Nephron progenitor cell (in vitro differentiated cells): ENCODE results near the gene TMEM184A.

Experiments
- DNase-seq: peaks from one replicate; pipeline ENCODE4 v3.0.0; 2021
- H3K27ac Mint-ChIP-seq: 2 replicates; pipeline ENCODE4 v1.8.0; 2021; ENCODE audit warnings: mild to moderate bottlenecking, moderate library complexity, mixed read lengths
- H3K27me3 Mint-ChIP-seq: 2 replicates; pipeline ENCODE4 v1.8.0; 2021; ENCODE audit warnings: mild to moderate bottlenecking, low read depth, mixed read lengths; ENCODE audit not compliant: poor library complexity
- H3K36me3 Mint-ChIP-seq: 2 replicates; pipeline ENCODE4 v1.8.0; 2021; ENCODE audit warnings: low read depth, mixed read lengths
- H3K4me1 Mint-ChIP-seq: 2 replicates; pipeline ENCODE4 v1.8.0; 2021; ENCODE audit warnings: mixed read lengths
- H3K4me3 Mint-ChIP-seq: 2 replicates; pipeline ENCODE4 v1.8.0; 2021; ENCODE audit warnings: mild to moderate bottlenecking, moderate library complexity, mixed read lengths
- H3K9me3 Mint-ChIP-seq: 2 replicates; pipeline ENCODE4 v1.8.0; 2021; ENCODE audit warnings: mild to moderate bottlenecking, moderate library complexity, mixed read lengths
- TF ChIP-seq, protein P1 (sequence below): fragments of 200-600 bp; sonication (generic); IDR thresholded peaks from 2 replicates; pipeline ENCODE4 v1.5.0; 2021; ENCODE audit warnings: antibody characterized with exemption

TMEM184A gene

DNA sequence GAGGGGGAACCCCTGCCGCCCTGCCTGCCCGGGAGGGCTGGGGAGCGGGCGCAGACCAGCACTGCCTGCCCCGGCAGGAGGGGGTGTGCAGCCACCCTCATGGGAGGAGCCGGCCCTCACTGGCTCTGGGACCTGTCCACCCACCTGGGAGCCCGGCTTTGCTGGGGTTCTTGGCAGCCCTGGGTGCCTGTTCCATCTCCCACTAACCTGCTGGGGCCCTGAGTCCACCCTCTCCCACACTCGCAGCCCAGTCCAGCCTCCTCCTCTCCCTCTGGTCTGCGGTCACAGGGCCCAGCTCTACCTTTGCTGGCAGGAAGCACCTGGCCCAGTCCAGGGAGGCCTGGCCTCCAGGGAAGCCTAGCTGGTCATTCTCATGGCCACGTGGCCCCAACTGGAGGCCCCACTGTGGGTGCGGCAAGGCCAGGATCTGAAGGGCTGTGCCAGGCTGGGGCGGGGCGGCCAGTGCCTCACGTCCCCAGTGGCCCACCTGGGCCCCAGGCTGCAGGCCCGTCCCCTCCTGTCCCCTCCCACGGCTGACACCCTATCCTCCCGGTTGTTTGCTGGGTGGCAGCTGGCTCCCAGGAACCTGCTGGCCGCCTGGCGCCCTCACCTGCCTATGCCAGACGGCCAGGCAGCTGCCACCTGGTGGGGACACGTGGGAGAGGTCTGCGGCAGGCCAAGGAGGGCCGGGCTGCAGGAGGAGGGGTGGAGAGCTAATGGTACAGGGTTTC lies at the start of gene TMEM184A:
Gene TMEM184A (minus strand): TSS at position 393 of the 731 bp plus-strand sequence. CDS start 721 bp downstream, outside the sequence.
- Mint-ChIP-seq H3K4me3 (no peak within 1 kb of the TSS), H3K9me3 (no peaks in the 10 kb centered on the region), H3K27me3 (no peaks in the 10 kb centered on the region), H3K4me1 (peaks cover 35% of the 10 kb centered on the region), H3K36me3 (no peaks in the 10 kb centered on the region), H3K27ac (no peak within 1 kb of the TSS)
- TF ChIP-seq, protein P1, sequence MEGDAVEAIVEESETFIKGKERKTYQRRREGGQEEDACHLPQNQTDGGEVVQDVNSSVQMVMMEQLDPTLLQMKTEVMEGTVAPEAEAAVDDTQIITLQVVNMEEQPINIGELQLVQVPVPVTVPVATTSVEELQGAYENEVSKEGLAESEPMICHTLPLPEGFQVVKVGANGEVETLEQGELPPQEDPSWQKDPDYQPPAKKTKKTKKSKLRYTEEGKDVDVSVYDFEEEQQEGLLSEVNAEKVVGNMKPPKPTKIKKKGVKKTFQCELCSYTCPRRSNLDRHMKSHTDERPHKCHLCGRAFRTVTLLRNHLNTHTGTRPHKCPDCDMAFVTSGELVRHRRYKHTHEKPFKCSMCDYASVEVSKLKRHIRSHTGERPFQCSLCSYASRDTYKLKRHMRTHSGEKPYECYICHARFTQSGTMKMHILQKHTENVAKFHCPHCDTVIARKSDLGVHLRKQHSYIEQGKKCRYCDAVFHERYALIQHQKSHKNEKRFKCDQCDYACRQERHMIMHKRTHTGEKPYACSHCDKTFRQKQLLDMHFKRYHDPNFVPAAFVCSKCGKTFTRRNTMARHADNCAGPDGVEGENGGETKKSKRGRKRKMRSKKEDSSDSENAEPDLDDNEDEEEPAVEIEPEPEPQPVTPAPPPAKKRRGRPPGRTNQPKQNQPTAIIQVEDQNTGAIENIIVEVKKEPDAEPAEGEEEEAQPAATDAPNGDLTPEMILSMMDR, result peak; percentile 34
- DNase-seq, result no peak

DNA sequence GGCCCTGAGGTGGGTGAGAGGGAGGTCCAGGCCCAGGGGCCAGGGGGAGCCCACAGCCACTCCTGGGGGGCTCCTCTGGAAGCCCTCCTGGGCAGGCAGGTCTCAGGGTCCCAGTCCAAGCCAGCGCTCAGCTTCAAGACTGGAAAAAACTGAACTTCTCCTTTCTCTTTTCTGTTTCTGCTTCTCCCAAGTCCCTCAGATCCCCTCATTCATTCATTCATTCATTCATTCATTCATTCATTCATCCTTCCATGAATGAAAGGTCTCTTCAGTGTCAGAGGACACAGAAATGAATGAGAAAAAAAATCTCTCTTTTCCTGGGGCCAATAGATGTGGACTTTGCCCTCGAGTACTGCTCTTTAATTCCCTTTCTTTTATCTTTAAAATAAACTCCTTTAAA lies 48.4 kb upstream of the TMEM184A start:
- Mint-ChIP-seq H3K4me1 (peaks cover 29% of the 10 kb centered on the region), H3K36me3 (no peaks in the 10 kb centered on the region), H3K4me3 (no peak overlapping the region), H3K9me3 (no peaks in the 10 kb centered on the region), H3K27ac (no peak overlapping the region), H3K27me3 (peaks cover 14% of the 10 kb centered on the region)
- no peak for DNase-seq
- TF ChIP-seq, protein P1, result no peak

DNA sequence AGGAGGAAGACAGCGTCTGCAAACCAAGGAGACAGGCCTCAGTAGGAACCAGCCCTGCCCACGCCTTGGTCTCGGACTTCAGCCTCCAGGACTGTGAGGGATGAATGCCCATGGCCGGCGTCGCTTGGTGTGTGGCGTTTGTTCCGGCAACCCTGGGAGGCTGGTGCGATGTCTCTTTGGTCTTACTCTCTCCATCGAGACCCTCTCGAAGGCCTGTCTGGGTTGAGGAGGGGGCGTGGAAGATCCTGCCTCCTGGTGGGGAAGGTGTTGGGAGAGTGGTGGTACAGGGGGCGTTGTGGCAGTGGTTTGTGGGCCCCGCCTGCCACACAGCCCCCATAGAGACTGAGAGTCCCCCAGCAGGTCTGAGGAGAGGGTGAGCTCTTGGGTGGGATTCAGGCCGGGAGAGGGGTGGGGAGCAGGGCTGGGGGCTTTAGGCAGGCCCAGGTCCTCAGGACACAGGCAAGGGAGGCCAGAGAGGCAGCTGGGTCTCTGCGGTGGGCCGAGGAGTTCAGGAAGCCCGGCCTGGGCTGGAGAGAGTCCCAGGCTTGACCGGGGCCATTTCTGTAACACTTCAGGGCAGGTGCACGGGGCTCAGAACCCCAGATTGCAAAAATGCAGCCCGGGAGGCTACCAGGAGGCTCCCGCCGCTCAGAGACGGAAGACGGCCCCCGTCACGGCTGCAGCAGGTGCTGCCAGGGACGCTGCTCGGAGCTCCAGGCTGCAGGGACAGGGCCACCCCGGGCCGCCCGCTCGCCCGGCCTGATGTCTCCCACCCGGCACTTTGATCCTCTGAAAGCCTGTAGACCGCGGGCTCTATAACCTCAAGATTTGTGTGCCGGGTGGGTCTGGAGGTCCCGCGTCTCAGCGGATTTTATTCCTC lies 47.6 kb upstream of the TMEM184A start:
- Mint-ChIP-seq H3K4me3 (no peak overlapping the region), H3K9me3 (no peaks in the 10 kb centered on the region), H3K27ac (no peak overlapping the region), H3K36me3 (no peaks in the 10 kb centered on the region), H3K27me3 (peaks cover 10% of the 10 kb centered on the region), H3K4me1 (peaks cover 23% of the 10 kb centered on the region)
- DNase-seq, result no peak
- TF ChIP-seq, protein P1, result no peak

DNA sequence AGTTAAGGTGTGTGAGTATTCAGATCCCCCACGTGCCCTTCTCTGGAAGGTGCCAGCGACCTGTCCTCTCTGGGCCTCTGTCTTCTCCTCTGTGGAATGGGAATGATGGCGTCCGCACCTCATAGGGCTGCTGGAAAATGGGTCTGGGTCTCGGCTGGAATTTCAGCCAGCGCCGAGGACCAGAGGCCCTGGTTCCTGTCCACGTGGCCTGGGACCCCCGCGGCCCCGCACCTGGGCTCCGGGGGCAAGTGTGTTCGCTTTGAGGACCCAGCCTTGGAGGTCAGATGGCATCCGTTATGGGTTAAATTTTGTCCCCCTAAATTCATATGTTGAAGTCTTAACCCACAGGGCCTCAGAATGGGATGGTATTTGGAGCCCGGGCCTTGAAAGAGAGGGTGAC lies 46.4 kb upstream of the TMEM184A start:
- Mint-ChIP-seq H3K9me3 (no peaks in the 10 kb centered on the region), H3K27ac (no peak overlapping the region), H3K27me3 (peaks cover 8% of the 10 kb centered on the region), H3K36me3 (no peaks in the 10 kb centered on the region), H3K4me1 (peaks cover 16% of the 10 kb centered on the region), H3K4me3 (no peak overlapping the region)
- DNase-seq, result no peak
- TF ChIP-seq, protein P1, result no peak

DNA sequence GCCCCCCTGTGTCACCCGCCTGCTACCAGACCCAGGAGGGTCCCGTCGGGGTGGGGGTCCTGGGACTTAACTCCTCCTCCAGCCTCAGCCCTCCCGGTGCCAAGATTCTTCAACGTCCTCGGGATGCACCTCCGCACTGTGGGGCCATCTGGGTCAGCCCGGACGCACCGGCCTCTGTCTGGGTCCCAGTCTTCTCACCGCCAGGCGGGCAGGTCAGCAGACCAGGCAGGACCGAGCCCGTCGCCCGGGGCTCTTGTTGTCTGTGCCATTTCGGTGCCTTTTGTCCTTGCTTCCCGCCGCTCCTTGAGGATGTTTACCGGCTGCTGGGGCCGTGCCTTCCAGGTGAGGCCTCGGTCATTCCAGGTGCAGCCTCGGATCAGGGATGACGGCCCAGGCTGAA lies 46.0 kb upstream of the TMEM184A start:
- Mint-ChIP-seq H3K36me3 (no peaks in the 10 kb centered on the region), H3K27me3 (peaks cover 8% of the 10 kb centered on the region), H3K27ac (no peak overlapping the region), H3K4me1 (peaks cover 16% of the 10 kb centered on the region), H3K4me3 (no peak overlapping the region), H3K9me3 (no peaks in the 10 kb centered on the region)
- TF ChIP-seq, protein P1, result no peak
- no peak for DNase-seq
